ENCODE results near the gene AMZ2.
"Not testable (repeated sequence)": the region's sequence is repeated elsewhere in the genome, so short reads cannot be mapped to it uniquely, and the experiment has no call there.

Gene AMZ2

GRCh38 chr17:68255151-68255550 is 7.3 kb downstream of the AMZ2 start:
- no peak for DNase-seq

- no peak for DNase-seq
These were observed 8.1 kb downstream of the AMZ2 start for GRCh38 chr17:68255731-68256538.

- DNase-seq: not testable (repeated sequence)
These were observed 8.9 kb downstream of the AMZ2 start for GRCh38 chr17:68256701-68257100.

GRCh38 chr17:68257934-68258333 is 10.1 kb downstream of the AMZ2 start:
- DNase-seq: no peak

- DNase-seq: peak; percentile 59
These were observed 11.2 kb downstream of the AMZ2 start for GRCh38 chr17:68258890-68259647.

- not testable (repeated sequence) for DNase-seq
These were observed 11.8 kb downstream of the AMZ2 start for GRCh38 chr17:68259648-68259951.

GRCh38 chr17:68260051-68260762 is 12.4 kb downstream of the AMZ2 start:
- no peak for DNase-seq

- not testable (repeated sequence) for DNase-seq
These were observed 14.6 kb downstream of the AMZ2 start for GRCh38 chr17:68262467-68262866.

GRCh38 chr17:68263101-68263681 is 15.3 kb downstream of the AMZ2 start:
- DNase-seq: peak; percentile 42

GRCh38 chr17:68265833-68266232 is 18.0 kb downstream of the AMZ2 start:
- DNase-seq: not testable (repeated sequence)

- no peak for DNase-seq
These were observed 25.9 kb downstream of the AMZ2 start for GRCh38 chr17:68273722-68274121.

GRCh38 chr17:68276339-68276738 is 28.5 kb downstream of the AMZ2 start:
- DNase-seq: not testable (repeated sequence)

- no peak for DNase-seq
These were observed 30.0 kb downstream of the AMZ2 start for GRCh38 chr17:68277807-68278206.

- not testable (repeated sequence) for DNase-seq
These were observed 34.1 kb downstream of the AMZ2 start for GRCh38 chr17:68281965-68282364.

GRCh38 chr17:68288375-68288774 is 40.5 kb downstream of the AMZ2 start:
- DNase-seq: no peak

GRCh38 chr17:68288804-68289203 is 41.0 kb downstream of the AMZ2 start:
- DNase-seq: no peak

- DNase-seq: no peak
These were observed 41.6 kb downstream of the AMZ2 start for GRCh38 chr17:68289473-68289872.

GRCh38 chr17:68289936-68290267 is 42.1 kb downstream of the AMZ2 start:
- DNase-seq: no peak

- DNase-seq: no peak
These were observed 42.6 kb downstream of the AMZ2 start for GRCh38 chr17:68290268-68290954.

GRCh38 chr17:68290955-68291835 is 43.4 kb downstream of the AMZ2 start, which contains the start of the genes ARSG and SLC16A6:
ARSG (plus strand) TSS chr17:68291495; CDS start chr17:68307494, 15,999 bp downstream.
SLC16A6 (minus strand) TSS chr17:68291127; CDS start chr17:68278320, 12,807 bp downstream.
- DNase-seq: no peak
